MM.1S (cell line): ENCODE data around the gene LIF.

Experiments
- DNase-seq: peaks from one replicate; pipeline ENCODE4 v3.0.0-alpha.2; 2015
- H2AFZ ChIP-seq: fragments of 300-600 bp; sonication (generic); 2 replicates; pipeline ENCODE4 v1.6.0; 2016; ENCODE audit warnings: antibody characterized with exemption, low read length
- H3F3A ChIP-seq: fragments of 300-600 bp; sonication (generic); 2 replicates; pipeline ENCODE4 v1.6.1; 2016; ENCODE audit warnings: mild to moderate bottlenecking, antibody characterized with exemption, low read length, moderate library complexity, mixed read lengths; ENCODE audit not compliant: insufficient read depth
- H3K27ac ChIP-seq: fragments of 300-600 bp; sonication (generic); 2 replicates; pipeline ENCODE4 v1.5.1; 2016; ENCODE audit warnings: mild to moderate bottlenecking, low read length
- H3K27me3 ChIP-seq: fragments of 300-600 bp; sonication (generic); replicated peaks from 2 replicates; pipeline ENCODE4 v1.6.0; 2016; ENCODE audit warnings: low read length; ENCODE audit not compliant: insufficient read depth
- H3K36me3 ChIP-seq: fragments of 300-600 bp; sonication (generic); replicated peaks from 2 replicates; pipeline ENCODE4 v1.6.1; 2016; ENCODE audit warnings: mild to moderate bottlenecking, low read length, mixed read lengths; ENCODE audit not compliant: insufficient read depth
- H3K4me1 ChIP-seq: fragments of 300-600 bp; sonication (generic); 2 replicates; pipeline ENCODE4 v1.6.1; 2016; ENCODE audit warnings: low read length, mixed read lengths
- H3K4me2 ChIP-seq: fragments of 300-600 bp; sonication (generic); 2 replicates; pipeline ENCODE4 v1.6.0; 2016; ENCODE audit warnings: low read depth, low read length
- H3K4me3 ChIP-seq: fragments of 300-600 bp; sonication (generic); 2 replicates; pipeline ENCODE4 v1.5.1; 2016; ENCODE audit warnings: low read length, mixed read lengths
- H3K79me2 ChIP-seq: fragments of 300-600 bp; sonication (generic); 2 replicates; pipeline ENCODE4 v1.6.1; 2016; ENCODE audit warnings: mixed run types, low read length, mixed read lengths
- H3K9ac ChIP-seq: fragments of 300-600 bp; sonication (generic); 2 replicates; pipeline ENCODE4 v1.6.1; 2016; ENCODE audit warnings: low read length, mixed read lengths
- H3K9me2 ChIP-seq: fragments of 300-600 bp; sonication (generic); replicated peaks from 2 replicates; pipeline ENCODE4 v1.6.1; 2016; ENCODE audit warnings: mild to moderate bottlenecking, low read length, mixed read lengths; ENCODE audit not compliant: insufficient read depth
- H3K9me3 ChIP-seq: fragments of 300-600 bp; sonication (generic); replicated peaks from 2 replicates; pipeline ENCODE4 v1.6.1; 2016; ENCODE audit warnings: mild to moderate bottlenecking, low read length, mixed read lengths; ENCODE audit not compliant: insufficient read depth
- H4K20me1 ChIP-seq: fragments of 300-600 bp; sonication (generic); 2 replicates; pipeline ENCODE4 v1.6.1; 2016; ENCODE audit warnings: mild to moderate bottlenecking, low read length, moderate library complexity, mixed read lengths; ENCODE audit not compliant: insufficient read depth
- EZH2 ChIP-seq: fragments of 300-600 bp; sonication (generic); optimal IDR thresholded peaks from 2 replicates; pipeline ENCODE3; 2017; ENCODE audit warnings: low read depth, mild to moderate bottlenecking, antibody characterized with exemption, low read length, mixed read lengths
- EZH2phosphoT487 ChIP-seq: fragments of 300-600 bp; sonication (generic); IDR thresholded peaks from 2 replicates; pipeline ENCODE4 v1.6.1; 2018; ENCODE audit warnings: antibody characterized with exemption, low read length
- TF ChIP-seq, protein P1 (sequence below): fragments of 300-600 bp; sonication (generic); IDR thresholded peaks from 2 replicates; pipeline ENCODE4 v1.5.1; 2016; ENCODE audit warnings: antibody characterized with exemption, low read length, mixed read lengths

LIF gene

DNA sequence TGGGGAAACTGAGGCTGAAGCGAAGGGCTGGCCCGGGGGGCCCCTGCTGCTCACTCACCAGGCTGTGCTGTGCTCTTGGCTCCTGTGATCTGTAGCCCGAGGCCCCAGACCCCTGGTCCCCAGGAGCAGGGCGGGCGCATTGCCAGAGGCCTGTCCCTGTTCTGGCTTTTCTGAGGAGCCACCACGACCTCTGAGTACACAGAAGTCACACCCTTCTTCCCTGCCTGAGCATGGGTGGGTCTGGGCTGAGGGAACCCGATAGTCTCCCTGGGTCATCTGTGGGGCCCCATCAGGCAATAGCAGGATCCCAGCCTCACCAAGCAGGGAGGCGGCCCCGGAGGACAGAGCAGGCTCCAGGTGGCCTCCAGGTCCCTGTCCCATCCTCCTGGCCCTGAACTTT, 37.6 kb upstream of the LIF start:
- H3K9me3 ChIP-seq, result no peaks in the 10 kb centered on the region
- peaks cover 8% of the 10 kb centered on the region; the same call in 1 of the 2 replicates for H3F3A ChIP-seq
- peaks cover 8% of the 10 kb centered on the region; the same call in 1 of the 2 replicates for H3K4me1 ChIP-seq
- H3K27me3 ChIP-seq, result no peaks in the 10 kb centered on the region; the same call in 1 of the 2 replicates
- no peak overlapping the region for H3K9ac ChIP-seq
- H3K4me3 ChIP-seq, result no peak overlapping the region
- no peak overlapping the region for H3K27ac ChIP-seq
- no peaks in the 10 kb centered on the region for H3K36me3 ChIP-seq
- no peaks in the 10 kb centered on the region for H3K9me2 ChIP-seq
- H2AFZ ChIP-seq, result no peak overlapping the region
- TF ChIP-seq EZH2phosphoT487 (no peak), EZH2 (no peak)
- TF ChIP-seq, protein P1, sequence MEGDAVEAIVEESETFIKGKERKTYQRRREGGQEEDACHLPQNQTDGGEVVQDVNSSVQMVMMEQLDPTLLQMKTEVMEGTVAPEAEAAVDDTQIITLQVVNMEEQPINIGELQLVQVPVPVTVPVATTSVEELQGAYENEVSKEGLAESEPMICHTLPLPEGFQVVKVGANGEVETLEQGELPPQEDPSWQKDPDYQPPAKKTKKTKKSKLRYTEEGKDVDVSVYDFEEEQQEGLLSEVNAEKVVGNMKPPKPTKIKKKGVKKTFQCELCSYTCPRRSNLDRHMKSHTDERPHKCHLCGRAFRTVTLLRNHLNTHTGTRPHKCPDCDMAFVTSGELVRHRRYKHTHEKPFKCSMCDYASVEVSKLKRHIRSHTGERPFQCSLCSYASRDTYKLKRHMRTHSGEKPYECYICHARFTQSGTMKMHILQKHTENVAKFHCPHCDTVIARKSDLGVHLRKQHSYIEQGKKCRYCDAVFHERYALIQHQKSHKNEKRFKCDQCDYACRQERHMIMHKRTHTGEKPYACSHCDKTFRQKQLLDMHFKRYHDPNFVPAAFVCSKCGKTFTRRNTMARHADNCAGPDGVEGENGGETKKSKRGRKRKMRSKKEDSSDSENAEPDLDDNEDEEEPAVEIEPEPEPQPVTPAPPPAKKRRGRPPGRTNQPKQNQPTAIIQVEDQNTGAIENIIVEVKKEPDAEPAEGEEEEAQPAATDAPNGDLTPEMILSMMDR, result no peak
- no peak overlapping the region for H3K4me2 ChIP-seq
- no peaks in the 10 kb centered on the region for H3K79me2 ChIP-seq
- no peak for DNase-seq
- H4K20me1 ChIP-seq, result no peaks in the 10 kb centered on the region

DNA sequence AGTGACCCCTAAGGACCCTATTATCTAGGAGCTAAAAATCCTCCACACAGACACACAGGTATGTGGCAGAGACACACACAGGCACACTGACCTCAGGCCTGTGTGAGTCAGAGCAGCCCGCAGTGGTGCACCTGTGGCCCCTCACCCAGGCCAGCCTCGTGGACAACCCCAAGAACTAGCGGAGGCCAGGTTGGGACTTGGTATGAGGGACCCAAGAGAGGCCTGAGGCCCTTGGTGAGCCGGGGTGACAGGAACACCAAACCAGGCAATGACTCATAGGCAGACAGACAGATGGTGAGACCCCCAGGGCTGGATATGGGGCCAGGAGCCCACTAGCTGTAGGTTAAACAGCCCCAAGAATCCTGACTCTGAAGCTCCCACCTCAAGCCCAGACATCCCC, 36.8 kb upstream of the LIF start:
- no peak for DNase-seq
- Histone ChIP-seq H3K4me3 (no peak overlapping the region), H3K4me1 (peaks cover under 1% of the 10 kb centered on the region; the same call in 1 of the 2 replicates), H3K27ac (no peak overlapping the region), H3K9ac (no peak overlapping the region), H3K9me2 (no peaks in the 10 kb centered on the region), H3K36me3 (no peaks in the 10 kb centered on the region), H3F3A (peaks cover 3% of the 10 kb centered on the region; the same call in 1 of the 2 replicates), H4K20me1 (no peaks in the 10 kb centered on the region), H3K4me2 (no peak overlapping the region), H3K79me2 (no peaks in the 10 kb centered on the region), H3K27me3 (no peaks in the 10 kb centered on the region; the same call in 1 of the 2 replicates), H2AFZ (no peak overlapping the region), H3K9me3 (no peaks in the 10 kb centered on the region)
- no peak for TF ChIP-seq EZH2
- no peak for TF ChIP-seq EZH2phosphoT487
- TF ChIP-seq, protein P1, result no peak

DNA sequence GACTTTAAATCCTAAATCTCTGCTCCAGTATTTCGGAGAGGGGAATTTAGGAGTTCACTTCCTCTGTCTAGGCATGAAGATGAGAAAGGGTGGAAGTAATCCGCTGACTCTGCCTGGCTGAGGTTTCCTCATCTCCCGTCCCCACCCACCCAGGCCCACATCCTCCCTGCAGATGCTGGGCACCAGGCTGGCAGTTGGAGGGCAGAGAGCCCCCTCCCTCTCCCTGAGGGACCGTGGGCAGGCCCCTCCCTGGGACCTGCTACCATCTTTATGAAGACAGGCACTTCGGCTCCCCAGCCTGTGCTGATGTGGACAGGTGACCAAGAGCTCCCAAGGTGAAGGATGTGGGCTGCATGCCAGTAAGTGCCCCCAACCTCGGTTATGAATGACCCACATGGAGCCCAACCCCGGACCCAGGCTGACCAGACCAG, 36.1 kb upstream of the LIF start:
- TF ChIP-seq EZH2phosphoT487 (no peak), EZH2 (no peak)
- TF ChIP-seq, protein P1, result no peak
- Histone ChIP-seq H3K9me3 (no peaks in the 10 kb centered on the region), H3K4me1 (no peaks in the 10 kb centered on the region), H3F3A (no peaks in the 10 kb centered on the region), H3K79me2 (no peaks in the 10 kb centered on the region), H3K4me2 (no peak overlapping the region), H2AFZ (no peak overlapping the region), H3K27me3 (peaks cover 5% of the 10 kb centered on the region), H3K36me3 (no peaks in the 10 kb centered on the region), H3K9ac (no peak overlapping the region), H3K4me3 (no peak overlapping the region), H3K27ac (no peak overlapping the region), H4K20me1 (no peaks in the 10 kb centered on the region), H3K9me2 (no peaks in the 10 kb centered on the region)
- no peak for DNase-seq
